ENCODE results near the gene CDH26. TPM values are rescaled to one million over a fixed set of nuclear protein-coding genes. Genes with fewer than 3 reads are reported as not detected.

CDH26 gene
- total and polyA plus RNA-seq, 2 donors from 2014 or later, result 0.47 to 2.4 TPM

- H3K4me1 ChIP-seq (ENCODE audit: control insufficient read depth in 2 of 3, insufficient read depth in 2 of 3, low read depth in 1 of 3, low read length in 3 of 3), result no peaks in the 10 kb centered on the region
- no peak for TF ChIP-seq CTCF (IDR thresholded peaks at IDR 0.05; ENCODE audit: borderline replicate concordance, extremely low read depth, insufficient read depth)
- intact Hi-C loops (cut with DNase I), result no loop called here
- FAIRE-seq (no peak), DNase-seq (no peak)
- H3K9me3 ChIP-seq (ENCODE audit: control insufficient read depth in 2 of 3, insufficient read depth in 1 of 3, low read length in 3 of 3), result no peaks in the 10 kb centered on the region
- peak overlapping the region in 1 of 2 donors; percentile 55 for H3K27ac ChIP-seq (ENCODE audit: low read depth in 2 of 2, low read length in 2 of 2)
- H3K27me3 ChIP-seq (ENCODE audit: control insufficient read depth, insufficient read depth, low read length), result no peaks in the 10 kb centered on the region
- peak overlapping the region in 1 of 3 donors; percentile 23 for H3K9ac ChIP-seq (ENCODE audit: low read length in 3 of 3)
- H3K4me3 ChIP-seq (ENCODE audit: low read length in 3 of 3), result no peak overlapping the region
- H3K36me3 ChIP-seq (ENCODE audit: control insufficient read depth in 2 of 3, insufficient read depth in 3 of 3, low read length in 3 of 3), result no peaks in the 10 kb centered on the region
Observed at GRCh38 chr20:60026010-60026409, 67.8 kb downstream of the CDH26 start.

- FAIRE-seq (no peak), DNase-seq (no peak)
- intact Hi-C loops (cut with DNase I), result no loop called here
- Histone ChIP-seq H3K36me3 (ENCODE audit: control insufficient read depth in 2 of 3, insufficient read depth in 3 of 3, low read length in 3 of 3) (no peaks in the 10 kb centered on the region), H3K4me3 (ENCODE audit: low read length in 3 of 3) (no peak overlapping the region), H3K27ac (ENCODE audit: low read depth in 2 of 2, low read length in 2 of 2) (no peak overlapping the region), H3K9ac (ENCODE audit: low read length in 3 of 3) (no peak overlapping the region), H3K9me3 (ENCODE audit: control insufficient read depth in 2 of 3, insufficient read depth in 1 of 3, low read length in 3 of 3) (no peaks in the 10 kb centered on the region), H3K27me3 (ENCODE audit: control insufficient read depth, insufficient read depth, low read length) (no peaks in the 10 kb centered on the region), H3K4me1 (ENCODE audit: control insufficient read depth in 2 of 3, insufficient read depth in 2 of 3, low read depth in 1 of 3, low read length in 3 of 3) (peaks cover 0 to 13% (median 6%) of the 10 kb centered on the region in 3 donors)
- TF ChIP-seq CTCF (IDR thresholded peaks at IDR 0.05; ENCODE audit: borderline replicate concordance, extremely low read depth, insufficient read depth), result no peak
Observed at GRCh38 chr20:60030471-60030870, 72.2 kb downstream of the CDH26 start.

DNA sequence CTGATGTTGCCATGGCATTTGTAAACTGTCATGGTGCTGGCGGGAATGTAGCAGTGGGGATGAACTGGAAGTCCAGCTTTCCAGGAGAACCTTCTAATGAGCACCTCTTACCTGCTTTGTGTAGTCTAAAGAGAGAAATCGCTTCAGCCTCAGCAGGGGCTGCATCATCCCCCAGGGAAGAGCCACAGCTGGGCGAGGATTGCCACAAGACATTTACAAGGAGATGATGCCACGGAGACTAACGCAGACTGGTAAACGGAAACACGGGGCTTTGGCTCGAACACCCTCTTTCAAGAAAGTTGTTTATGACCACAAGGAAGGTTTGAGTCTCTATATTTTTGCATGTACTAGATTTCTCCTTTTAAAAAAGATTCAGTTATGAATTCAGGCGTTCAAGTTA lies 72.9 kb downstream of the CDH26 start:
- H3K4me3 ChIP-seq (ENCODE audit: low read length in 3 of 3), result no peak overlapping the region
- no peak for TF ChIP-seq CTCF (IDR thresholded peaks at IDR 0.05; ENCODE audit: borderline replicate concordance, extremely low read depth, insufficient read depth)
- FAIRE-seq (no peak), DNase-seq (no peak)
- intact Hi-C loops (cut with DNase I), result no loop called here
- H3K4me1 ChIP-seq (ENCODE audit: control insufficient read depth in 2 of 3, insufficient read depth in 2 of 3, low read depth in 1 of 3, low read length in 3 of 3), result peaks cover 0 to 13% (median 6%) of the 10 kb centered on the region in 3 donors
- H3K36me3 ChIP-seq (ENCODE audit: control insufficient read depth in 2 of 3, insufficient read depth in 3 of 3, low read length in 3 of 3), result no peaks in the 10 kb centered on the region
- H3K27ac ChIP-seq (ENCODE audit: low read depth in 2 of 2, low read length in 2 of 2), result no peak overlapping the region
- no peak overlapping the region for H3K9ac ChIP-seq (ENCODE audit: low read length in 3 of 3)
- H3K27me3 ChIP-seq (ENCODE audit: control insufficient read depth, insufficient read depth, low read length), result no peaks in the 10 kb centered on the region
- H3K9me3 ChIP-seq (ENCODE audit: control insufficient read depth in 2 of 3, insufficient read depth in 1 of 3, low read length in 3 of 3), result no peaks in the 10 kb centered on the region

All from kidney (tissue), 14 donors.